Activated CD8-positive, alpha-beta memory T cell treated with anti-CD3 and anti-CD28 coated beads, Interleukin-2, amount 50 U/mL, for 24 hours (primary cell): Measurements from ENCODE around the gene MACC1.

Experiments
- DNase-seq: peaks from one replicate; pipeline ENCODE4 v3.0.0-alpha.2; 2020; ENCODE audit errors: extremely low read depth

Gene MACC1

GRCh38 chr7:20229646-20230500 lies 12.7 kb upstream of the MACC1 start:
- DNase-seq = no peak

- no peak for DNase-seq
Observed at GRCh38 chr7:20229081-20229480, 11.9 kb upstream of the MACC1 start.

- no peak for DNase-seq
Observed at GRCh38 chr7:20228654-20229053, 11.5 kb upstream of the MACC1 start.

GRCh38 chr7:20227291-20227795 lies 10.2 kb upstream of the MACC1 start:
- DNase-seq = no peak

- DNase-seq = no peak
Observed at GRCh38 chr7:20226860-20227259, 9.7 kb upstream of the MACC1 start.

- no peak for DNase-seq
Observed at GRCh38 chr7:20225384-20225783, 8.2 kb upstream of the MACC1 start.

- DNase-seq = no peak
Observed at GRCh38 chr7:20224025-20224424, 6.8 kb upstream of the MACC1 start.

GRCh38 chr7:20223356-20223755 lies 6.2 kb upstream of the MACC1 start:
- no peak for DNase-seq

GRCh38 chr7:20222219-20222828 lies 5.1 kb upstream of the MACC1 start:
- DNase-seq = no peak

- no peak for DNase-seq
Observed at GRCh38 chr7:20220921-20221547, 3.9 kb upstream of the MACC1 start.

GRCh38 chr7:20220293-20220761 lies 3.1 kb upstream of the MACC1 start:
- no peak for DNase-seq

- DNase-seq = no peak
Observed at GRCh38 chr7:20219446-20220292, 2.5 kb upstream of the MACC1 start.

- no peak for DNase-seq
Observed at GRCh38 chr7:20219062-20219445, 1.9 kb upstream of the MACC1 start.

- no peak for DNase-seq
Observed at GRCh38 chr7:20218279-20218678, 1.1 kb upstream of the MACC1 start.

GRCh38 chr7:20216406-20217036 lies 663 bp downstream of the MACC1 start:
- DNase-seq = no peak

GRCh38 chr7:20214921-20215669 lies 2.1 kb downstream of the MACC1 start:
- DNase-seq = no peak

- no peak for DNase-seq
Observed at GRCh38 chr7:20214132-20214531, 3.1 kb downstream of the MACC1 start.

GRCh38 chr7:20213378-20213777 lies 3.8 kb downstream of the MACC1 start:
- DNase-seq = no peak

GRCh38 chr7:20211376-20211775 lies 5.8 kb downstream of the MACC1 start:
- DNase-seq = no peak

- no peak for DNase-seq
Observed at GRCh38 chr7:20208651-20209307, 8.4 kb downstream of the MACC1 start.
